Measurements from ENCODE around the gene CPEB2. TPM values are rescaled to one million over a fixed set of nuclear protein-coding genes. Genes with fewer than 3 reads are reported as not detected.

CPEB2 gene
- total and polyA plus RNA-seq, 2 experiments from 2014 or later, result 3.5 to 6.6 TPM

DNA sequence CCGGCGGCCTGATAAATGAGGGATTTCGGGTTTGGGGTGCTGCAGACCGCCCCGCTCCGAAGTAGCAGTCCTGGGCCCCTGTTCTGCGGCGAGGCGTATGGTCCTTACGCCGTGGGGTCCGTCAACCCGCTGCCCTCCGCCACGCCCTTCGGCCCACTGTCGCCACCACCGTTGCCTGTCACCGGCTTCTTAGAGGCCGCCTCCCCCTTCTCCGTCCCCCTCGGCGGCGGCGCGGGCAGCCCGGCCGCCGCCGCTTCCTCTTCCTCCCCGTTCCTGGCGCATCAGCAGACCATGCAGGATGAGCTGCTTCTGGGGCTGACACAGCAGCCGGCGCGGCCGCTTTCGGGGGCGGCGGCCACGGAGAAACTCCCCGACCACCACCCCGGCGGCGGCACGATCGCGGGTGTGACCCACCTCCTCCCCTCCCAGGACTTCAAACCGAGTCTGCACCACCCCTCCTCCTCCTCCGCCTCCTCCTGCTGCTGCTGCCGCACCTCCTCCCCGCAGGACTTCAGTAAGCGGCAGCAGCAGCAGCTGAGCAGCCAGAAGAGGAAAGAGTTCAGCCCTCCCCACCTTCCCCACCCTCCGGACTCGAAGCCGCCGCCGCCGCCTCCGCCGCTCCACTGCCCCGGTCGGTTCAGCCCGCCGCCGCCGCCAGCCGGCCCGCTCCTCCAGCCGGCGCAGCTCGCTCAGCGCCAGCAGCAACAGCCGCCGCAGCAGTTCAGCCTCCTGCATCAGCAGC, 549 bp downstream of the CPEB2 start:
- peak overlapping the region; percentile 81 for H3K4me2 ChIP-seq (ENCODE audit: unreplicated experiment)
- peak; percentile 87 for DNase-seq
- peaks cover 27% of the 10 kb centered on the region; the same call in 1 of the 2 replicates for H3K4me1 ChIP-seq (ENCODE audit: insufficient read depth)
- in situ Hi-C loops (cut with MboI), result loop anchor here (25.0 kb wide), 2 partner anchors 1116 to 1366 kb away; partner anchors contain the start of gene BOD1L1
- H3K27me3 ChIP-seq (replicated peaks; ENCODE audit: insufficient read depth), result no peaks in the 10 kb centered on the region
- no peaks in the 10 kb centered on the region for H3K9me2 ChIP-seq (ENCODE audit: insufficient read depth)
- H2AFZ ChIP-seq, result peak overlapping the region; percentile 84
- H3K9me3 ChIP-seq (ENCODE audit: low read depth), result no peaks in the 10 kb centered on the region
- TF ChIP-seq EZH2phosphoT487 (IDR thresholded peaks at IDR 0.05; ENCODE audit: insufficient read depth, low read depth), result no peak
- TF ChIP-seq EZH2 (IDR thresholded peaks at IDR 0.05; ENCODE audit: insufficient read depth, poor library complexity, severe bottlenecking), result no peak
- peaks cover 19% of the 10 kb centered on the region; the same call in 1 of the 2 replicates for H3F3A ChIP-seq (ENCODE audit: insufficient read depth)
- 0 to 2% methylated on average over 42 to 55 of the region's 74 CpGs for WGBS, 2 experiments (ENCODE audit: low coverage in 1 of 2, low lambda C conversion rate in 2 of 2, missing lambda C conversion rate in 2 of 2)
- no peaks in the 10 kb centered on the region for H4K20me1 ChIP-seq (ENCODE audit: insufficient read depth)
- peaks cover 39% of the 10 kb centered on the region for H3K79me2 ChIP-seq (ENCODE audit: insufficient read depth)
- peak overlapping the region; percentile 99 for H3K9ac ChIP-seq
- H3K4me3 ChIP-seq, result peak overlapping the region; percentile 85
- peak overlapping the region; percentile 99 for H3K27ac ChIP-seq
- peaks cover 7% of the 10 kb centered on the region; the same call in 1 of the 2 replicates for H3K36me3 ChIP-seq (ENCODE audit: low read depth)

DNA sequence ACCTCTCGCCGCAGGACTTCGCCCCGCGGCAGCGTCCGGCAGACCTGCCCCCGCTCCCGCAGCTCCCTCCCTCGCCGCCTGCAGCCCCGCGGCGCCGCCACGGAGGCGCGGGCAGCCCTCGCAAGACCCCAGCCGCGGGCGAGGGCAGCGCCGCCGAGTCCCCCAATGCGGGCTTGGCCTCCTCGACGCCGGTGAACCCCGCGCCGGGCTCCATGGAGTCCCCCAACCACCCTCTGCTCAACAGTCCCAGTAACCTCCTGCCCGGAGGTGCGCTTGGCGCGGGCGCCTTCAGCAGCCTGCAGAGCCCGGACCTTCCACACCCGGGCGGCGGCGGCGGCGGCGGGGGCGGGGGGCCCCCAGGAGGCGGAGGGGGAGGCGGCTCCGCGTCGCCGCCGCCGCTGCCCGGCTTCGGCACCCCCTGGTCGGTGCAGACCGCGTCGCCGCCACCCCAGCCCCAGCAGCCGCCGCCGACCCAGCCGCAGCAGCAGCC, 1.2 kb downstream of the CPEB2 start:
- in situ Hi-C loops (cut with MboI), result loop anchor here (25.0 kb wide), 2 partner anchors 1116 to 1366 kb away; partner anchors contain the start of gene BOD1L1
- Histone ChIP-seq H2AFZ (peak overlapping the region; percentile 84), H3K36me3 (ENCODE audit: low read depth) (peaks cover 14% of the 10 kb centered on the region; the same call in 1 of the 2 replicates), H3K27ac (peak overlapping the region; percentile 99), H3K9me2 (ENCODE audit: insufficient read depth) (no peaks in the 10 kb centered on the region), H3K79me2 (ENCODE audit: insufficient read depth) (peaks cover 46% of the 10 kb centered on the region), H4K20me1 (ENCODE audit: insufficient read depth) (no peaks in the 10 kb centered on the region), H3F3A (ENCODE audit: insufficient read depth) (peaks cover 19% of the 10 kb centered on the region; the same call in 1 of the 2 replicates), H3K4me1 (ENCODE audit: insufficient read depth) (peaks cover 28% of the 10 kb centered on the region; the same call in 1 of the 2 replicates), H3K9ac (peak overlapping the region; percentile 99), H3K4me3 (peak overlapping the region; percentile 85), H3K4me2 (ENCODE audit: unreplicated experiment) (peak overlapping the region; percentile 81), H3K27me3 (replicated peaks; ENCODE audit: insufficient read depth) (no peaks in the 10 kb centered on the region), H3K9me3 (ENCODE audit: low read depth) (no peaks in the 10 kb centered on the region)
- DNase-seq, result peak; percentile 74
- TF ChIP-seq EZH2 (IDR thresholded peaks at IDR 0.05; ENCODE audit: insufficient read depth, poor library complexity, severe bottlenecking), result no peak
- TF ChIP-seq EZH2phosphoT487 (IDR thresholded peaks at IDR 0.05; ENCODE audit: insufficient read depth, low read depth), result no peak
- WGBS, 2 experiments (ENCODE audit: low coverage in 1 of 2, low lambda C conversion rate in 2 of 2, missing lambda C conversion rate in 2 of 2), result 0 to 1% methylated on average over 32 to 52 of the region's 65 CpGs

DNA sequence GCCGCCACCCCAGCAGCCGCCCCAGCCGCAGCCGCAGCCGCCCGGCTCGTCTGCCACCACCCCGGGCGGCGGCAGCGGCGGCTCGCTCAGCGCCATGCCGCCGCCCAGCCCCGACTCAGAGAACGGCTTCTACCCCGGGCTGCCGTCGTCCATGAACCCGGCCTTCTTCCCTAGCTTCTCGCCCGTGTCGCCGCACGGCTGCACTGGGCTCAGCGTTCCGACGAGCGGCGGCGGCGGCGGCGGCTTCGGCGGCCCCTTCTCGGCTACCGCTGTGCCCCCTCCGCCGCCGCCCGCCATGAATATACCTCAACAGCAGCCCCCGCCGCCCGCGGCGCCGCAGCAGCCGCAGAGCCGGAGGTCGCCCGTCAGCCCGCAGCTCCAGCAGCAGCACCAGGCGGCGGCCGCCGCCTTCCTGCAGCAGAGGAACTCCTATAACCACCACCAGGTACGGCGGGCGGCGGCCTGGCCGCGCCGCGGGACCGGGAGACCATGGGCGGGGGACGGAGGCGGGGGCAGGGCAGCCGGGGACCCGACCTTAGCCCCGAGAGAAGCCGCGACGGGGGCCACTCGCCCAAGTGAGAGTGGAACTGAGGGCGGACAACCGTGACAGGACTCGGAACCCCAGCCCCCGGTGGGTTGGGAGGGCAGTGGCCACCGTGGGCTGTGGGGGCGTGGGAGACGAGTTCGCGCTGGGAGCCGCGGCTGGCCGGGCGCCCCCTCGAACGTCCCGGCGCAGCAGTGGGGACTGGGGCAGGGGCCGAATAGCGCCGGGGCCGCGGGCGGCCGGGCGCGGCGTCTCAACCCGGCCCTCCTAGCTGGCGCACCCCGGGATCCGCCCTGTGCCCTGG, 1.8 kb downstream of the CPEB2 start:
- Histone ChIP-seq H3K36me3 (ENCODE audit: low read depth) (peaks cover 20% of the 10 kb centered on the region; the same call in 1 of the 2 replicates), H3K9ac (peak overlapping the region; percentile 99), H4K20me1 (ENCODE audit: insufficient read depth) (no peaks in the 10 kb centered on the region), H3F3A (ENCODE audit: insufficient read depth) (peaks cover 19% of the 10 kb centered on the region; the same call in 1 of the 2 replicates), H2AFZ (peak overlapping the region; percentile 37), H3K4me3 (peak overlapping the region; percentile 85), H3K27ac (peak overlapping the region; percentile 99), H3K4me1 (ENCODE audit: insufficient read depth) (peaks cover 28% of the 10 kb centered on the region; the same call in 1 of the 2 replicates), H3K79me2 (ENCODE audit: insufficient read depth) (peaks cover 52% of the 10 kb centered on the region), H3K27me3 (replicated peaks; ENCODE audit: insufficient read depth) (no peaks in the 10 kb centered on the region), H3K9me3 (ENCODE audit: low read depth) (no peaks in the 10 kb centered on the region), H3K4me2 (ENCODE audit: unreplicated experiment) (peak overlapping the region; percentile 97), H3K9me2 (ENCODE audit: insufficient read depth) (no peaks in the 10 kb centered on the region)
- 1% methylated on average over 59 to 68 of the region's 109 CpGs for WGBS, 2 experiments (ENCODE audit: low coverage in 1 of 2, low lambda C conversion rate in 2 of 2, missing lambda C conversion rate in 2 of 2)
- in situ Hi-C loops (cut with MboI), result loop anchor here (25.0 kb wide), 2 partner anchors 1117 to 1367 kb away; partner anchors contain the start of gene BOD1L1
- DNase-seq, result peak; percentile 61
- TF ChIP-seq EZH2phosphoT487 (IDR thresholded peaks at IDR 0.05; ENCODE audit: insufficient read depth, low read depth), result no peak
- no peak for TF ChIP-seq EZH2 (IDR thresholded peaks at IDR 0.05; ENCODE audit: insufficient read depth, poor library complexity, severe bottlenecking)
